Osteoblast (primary cell): Measurements from ENCODE around the gene METTL13. TPM values are rescaled to one million over a fixed set of nuclear protein-coding genes. Genes with fewer than 3 reads are reported as not detected.

Source experiments
- DNase-seq: peaks from one replicate; pipeline ENCODE4 v3.0.0; 2011; ENCODE audit warnings: low spot score, mixed read lengths; ENCODE audit not compliant: insufficient read length; ENCODE audit errors: missing footprints
- H2AFZ ChIP-seq: 2 replicates; pipeline ENCODE4 v1.6.0; 2011; ENCODE audit warnings: mild to moderate bottlenecking, low read length
- H3K27ac ChIP-seq: 2 replicates; pipeline ENCODE4 v1.5.1; 2011; ENCODE audit warnings: mild to moderate bottlenecking, low read depth, low read length, moderate library complexity
- H3K27me3 ChIP-seq: 2 replicates; pipeline ENCODE4 v1.6.0; 2012; ENCODE audit warnings: mild to moderate bottlenecking, control low read depth, inconsistent platforms, low read length, moderate library complexity; ENCODE audit not compliant: insufficient read depth
- H3K36me3 ChIP-seq: 2 replicates; pipeline ENCODE4 v1.5.1; 2011; ENCODE audit warnings: mild to moderate bottlenecking, low read length, control low read depth, moderate library complexity; ENCODE audit not compliant: insufficient read depth
- H3K4me1 ChIP-seq: 2 replicates; pipeline ENCODE4 v1.5.1; 2011; ENCODE audit warnings: mild to moderate bottlenecking, low read length, control low read depth, moderate library complexity; ENCODE audit not compliant: insufficient read depth
- H3K4me2 ChIP-seq: 2 replicates; pipeline ENCODE4 v1.6.0; 2011; ENCODE audit warnings: mild to moderate bottlenecking, low read length; ENCODE audit not compliant: insufficient read depth
- H3K4me3 ChIP-seq: fragments of 200-600 bp; sonication (generic); 3 replicates; pipeline ENCODE4 v1.5.1; 2012; ENCODE audit warnings: mild to moderate bottlenecking, low read length, inconsistent platforms; ENCODE audit not compliant: insufficient read depth
- H3K79me2 ChIP-seq: 2 replicates; pipeline ENCODE4 v1.6.0; 2012; ENCODE audit warnings: mild to moderate bottlenecking, low read length, control low read depth, inconsistent platforms; ENCODE audit not compliant: insufficient read depth
- H3K9me3 ChIP-seq: 2 replicates; pipeline ENCODE4 v1.5.1; 2011; ENCODE audit warnings: low read depth, low read length, control low read depth
- H4K20me1 ChIP-seq: 2 replicates; pipeline ENCODE4 v1.6.0; 2012; ENCODE audit warnings: mild to moderate bottlenecking, low read length, control low read depth; ENCODE audit not compliant: insufficient read depth
- total RNA-seq: library from RNA; depleted of rRNA; stranded (reverse); fragments of >200 nt; gene quantifications from 2 replicates; pipeline ENCODE4 v1.2.3, GENCODE V29; 2012
- TF ChIP-seq, protein P1 (sequence below): IDR thresholded peaks from 2 replicates; pipeline ENCODE4 v1.5.1; 2011; ENCODE audit warnings: mild to moderate bottlenecking, low read depth, low read length, moderate library complexity; ENCODE audit errors: extremely low read depth

METTL13 gene
- total RNA-seq, 1 donor: 13.0 TPM

GRCh38 chr1:171834821-171835220, 53.4 kb downstream of the METTL13 start:
- H4K20me1 ChIP-seq: no peaks in the 10 kb centered on the region
- no peaks in the 10 kb centered on the region for H3K9me3 ChIP-seq
- no peak overlapping the region for H2AFZ ChIP-seq
- peaks cover 2% of the 10 kb centered on the region for H3K4me1 ChIP-seq
- no peaks in the 10 kb centered on the region for H3K79me2 ChIP-seq
- H3K4me2 ChIP-seq: no peak overlapping the region
- no peaks in the 10 kb centered on the region for H3K36me3 ChIP-seq
- no peak overlapping the region for H3K4me3 ChIP-seq
- TF ChIP-seq, protein P1, sequence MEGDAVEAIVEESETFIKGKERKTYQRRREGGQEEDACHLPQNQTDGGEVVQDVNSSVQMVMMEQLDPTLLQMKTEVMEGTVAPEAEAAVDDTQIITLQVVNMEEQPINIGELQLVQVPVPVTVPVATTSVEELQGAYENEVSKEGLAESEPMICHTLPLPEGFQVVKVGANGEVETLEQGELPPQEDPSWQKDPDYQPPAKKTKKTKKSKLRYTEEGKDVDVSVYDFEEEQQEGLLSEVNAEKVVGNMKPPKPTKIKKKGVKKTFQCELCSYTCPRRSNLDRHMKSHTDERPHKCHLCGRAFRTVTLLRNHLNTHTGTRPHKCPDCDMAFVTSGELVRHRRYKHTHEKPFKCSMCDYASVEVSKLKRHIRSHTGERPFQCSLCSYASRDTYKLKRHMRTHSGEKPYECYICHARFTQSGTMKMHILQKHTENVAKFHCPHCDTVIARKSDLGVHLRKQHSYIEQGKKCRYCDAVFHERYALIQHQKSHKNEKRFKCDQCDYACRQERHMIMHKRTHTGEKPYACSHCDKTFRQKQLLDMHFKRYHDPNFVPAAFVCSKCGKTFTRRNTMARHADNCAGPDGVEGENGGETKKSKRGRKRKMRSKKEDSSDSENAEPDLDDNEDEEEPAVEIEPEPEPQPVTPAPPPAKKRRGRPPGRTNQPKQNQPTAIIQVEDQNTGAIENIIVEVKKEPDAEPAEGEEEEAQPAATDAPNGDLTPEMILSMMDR: no peak
- no peak for DNase-seq
- H3K27me3 ChIP-seq: no peaks in the 10 kb centered on the region
- H3K27ac ChIP-seq: no peak overlapping the region

DNA sequence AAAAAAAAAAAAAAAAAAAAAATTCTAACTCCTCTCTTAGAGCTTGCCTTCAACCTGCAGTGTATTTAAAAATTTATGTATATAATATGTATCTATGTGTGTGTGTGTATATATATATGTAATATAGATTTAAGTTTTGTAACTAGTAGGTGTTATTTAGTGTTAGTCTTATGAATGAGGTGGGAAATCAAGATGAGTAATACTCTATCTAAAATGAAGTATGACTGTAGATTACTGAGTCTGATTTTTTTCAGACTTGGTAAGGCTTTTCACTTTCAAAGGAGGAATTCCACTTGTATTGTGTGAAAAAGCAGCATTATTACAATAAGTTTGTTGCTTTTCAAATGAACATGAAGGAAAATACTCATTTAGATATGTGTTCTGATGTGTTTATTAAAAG, 54.4 kb downstream of the METTL13 start:
- no peaks in the 10 kb centered on the region for H4K20me1 ChIP-seq
- TF ChIP-seq, protein P1: no peak
- peaks cover 5% of the 10 kb centered on the region for H3K4me1 ChIP-seq
- no peak overlapping the region for H2AFZ ChIP-seq
- H3K4me2 ChIP-seq: no peak overlapping the region
- H3K79me2 ChIP-seq: no peaks in the 10 kb centered on the region
- H3K27me3 ChIP-seq: no peaks in the 10 kb centered on the region
- no peaks in the 10 kb centered on the region for H3K9me3 ChIP-seq
- H3K36me3 ChIP-seq: no peaks in the 10 kb centered on the region
- DNase-seq: no peak
- no peak overlapping the region for H3K4me3 ChIP-seq
- H3K27ac ChIP-seq: no peak overlapping the region

- H3K4me3 ChIP-seq: peak within 1 kb of the TSS; percentile 79
- DNase-seq: peak; percentile 97
- peak within 1 kb of the TSS; percentile 98 for H2AFZ ChIP-seq
- no peaks in the 10 kb centered on the region for H3K9me3 ChIP-seq
- TF ChIP-seq, protein P1: no peak
- no peaks in the 10 kb centered on the region for H4K20me1 ChIP-seq
- no peak within 1 kb of the TSS for H3K27ac ChIP-seq
- H3K79me2 ChIP-seq: no peaks in the 10 kb centered on the region
- H3K4me1 ChIP-seq: peaks cover 10% of the 10 kb centered on the region
- peak within 1 kb of the TSS; percentile 70 for H3K4me2 ChIP-seq
- peaks cover 21% of the 10 kb centered on the region for H3K27me3 ChIP-seq
- H3K36me3 ChIP-seq: no peaks in the 10 kb centered on the region
These were observed 59.8 kb downstream of the METTL13 start, which contains the start of gene DNM3 for GRCh38 chr1:171841050-171841910. DNM3 (plus strand) TSS chr1:171841498; CDS start chr1:171841657, 159 bp downstream.
